CD14-positive monocyte (primary cell): ENCODE measurements around the gene CARS2. TPM values are rescaled to one million over a fixed set of nuclear protein-coding genes. Genes with fewer than 3 reads are reported as not detected.

Experiments used
- DNase-seq, 3 donors: peaks; one replicate each; pipeline ENCODE4 v3.0.0-alpha.2; 2011 to 2022
- H2AFZ ChIP-seq: 2 replicates; pipeline ENCODE4 v1.6.0; 2012; ENCODE audit warnings: mild to moderate bottlenecking, low read depth, low read length, inconsistent platforms; ENCODE audit not compliant: insufficient read depth, poor library complexity, severe bottlenecking
- H3K27ac ChIP-seq, 2 donors: 1 replicate in 1 of 2; 2 replicates in 1 of 2; pipeline ENCODE4 v1.5.1; 2012 to 2013; ENCODE audit warnings: low read length in 2 of 2, control low read depth in 1 of 2, inconsistent platforms in 1 of 2, low read depth in 1 of 2, mild to moderate bottlenecking in 1 of 2
- H3K27me3 ChIP-seq, 2 donors: one replicate each; pipeline versions ENCODE4 v1.6.0 to v1.6.1; 2011 to 2013; ENCODE audit warnings: low read length in 2 of 2; ENCODE audit not compliant: control insufficient read depth in 2 of 2, insufficient read depth in 2 of 2
- H3K36me3 ChIP-seq, 2 donors: replicated peaks in 1 of 2; 1 replicate in 1 of 2; 2 replicates in 1 of 2; pipeline versions ENCODE4 v1.5.1 to v1.6.1; 2012 to 2013; ENCODE audit warnings: low read length in 2 of 2, control low read depth in 1 of 2, inconsistent platforms in 1 of 2, mild to moderate bottlenecking in 1 of 2; ENCODE audit not compliant: insufficient read depth in 2 of 2, control insufficient read depth in 1 of 2
- H3K4me1 ChIP-seq, 2 donors: 1 replicate in 1 of 2; 2 replicates in 1 of 2; pipeline versions ENCODE4 v1.5.1 to v1.6.1; 2012 to 2013; ENCODE audit warnings: low read length in 2 of 2, control low read depth in 1 of 2, inconsistent platforms in 1 of 2, mild to moderate bottlenecking in 1 of 2, moderate library complexity in 1 of 2; ENCODE audit not compliant: insufficient read depth in 2 of 2, control insufficient read depth in 1 of 2
- H3K4me2 ChIP-seq: replicated peaks from 2 replicates; pipeline ENCODE3; 2012; ENCODE audit warnings: low read length, moderate library complexity, mild to moderate bottlenecking; ENCODE audit not compliant: poor library complexity, severe bottlenecking; ENCODE audit errors: extremely low read depth
- H3K4me3 ChIP-seq, 3 experiments: fragments of 200-600 bp in 1 of 3; sonication (generic) in 1 of 3; replicated peaks in 1 of 3; 1 replicate in 2 of 3; 2 replicates in 1 of 3; pipeline ENCODE4 v1.5.1; 2011 to 2013; ENCODE audit warnings: low read length in 3 of 3, mild to moderate bottlenecking in 3 of 3, control low read depth in 2 of 3, low read depth in 2 of 3, inconsistent platforms in 1 of 3, moderate library complexity in 1 of 3
- H3K79me2 ChIP-seq: 2 replicates; pipeline ENCODE4 v1.6.0; 2012; ENCODE audit warnings: mild to moderate bottlenecking, control low read depth, inconsistent platforms, low read length, moderate library complexity; ENCODE audit not compliant: insufficient read depth
- H3K9ac ChIP-seq: 2 replicates; pipeline ENCODE4 v1.6.0; 2017; ENCODE audit warnings: low read length, mild to moderate bottlenecking; ENCODE audit not compliant: insufficient read depth, poor library complexity, severe bottlenecking
- H3K9me3 ChIP-seq, 2 donors: replicated peaks in 1 of 2; 1 replicate in 1 of 2; 2 replicates in 1 of 2; pipeline versions ENCODE4 v1.5.1 to v1.6.1; 2012 to 2013; ENCODE audit warnings: low read length in 2 of 2, control low read depth in 1 of 2; ENCODE audit not compliant: control insufficient read depth in 1 of 2, insufficient read depth in 1 of 2
- H4K20me1 ChIP-seq: 2 replicates; pipeline ENCODE4 v1.6.0; 2012; ENCODE audit warnings: mild to moderate bottlenecking, low read length, control low read depth, moderate library complexity; ENCODE audit not compliant: insufficient read depth
- H3K27ac Mint-ChIP-seq, 7 donors: one replicate each; pipeline ENCODE4 v1.8.0; 2020; ENCODE audit warnings: mild to moderate bottlenecking in 7 of 7, mixed read lengths in 7 of 7, moderate library complexity in 6 of 7, inconsistent platforms in 2 of 7
- H3K27me3 Mint-ChIP-seq, 3 donors: one replicate each; pipeline ENCODE4 v1.8.0; 2021 to 2022; ENCODE audit warnings: low read depth in 3 of 3, mild to moderate bottlenecking in 3 of 3, mixed read lengths in 3 of 3, moderate library complexity in 3 of 3, inconsistent platforms in 1 of 3
- H3K36me3 Mint-ChIP-seq, 2 donors: one replicate each; pipeline ENCODE4 v1.8.0; 2020; ENCODE audit warnings: mixed read lengths in 2 of 2, inconsistent platforms in 1 of 2, mild to moderate bottlenecking in 1 of 2
- H3K4me1 Mint-ChIP-seq: one replicate; pipeline ENCODE4 v1.8.0; 2020; ENCODE audit warnings: mild to moderate bottlenecking, mixed read lengths
- H3K4me3 Mint-ChIP-seq, 2 donors: one replicate each; pipeline ENCODE4 v1.8.0; 2020; ENCODE audit warnings: mild to moderate bottlenecking in 2 of 2, mixed read lengths in 2 of 2, moderate library complexity in 1 of 2
- H3K9me3 Mint-ChIP-seq, 7 donors: one replicate each; pipeline ENCODE4 v1.8.0; 2020 to 2022; ENCODE audit warnings: mixed read lengths in 7 of 7, mild to moderate bottlenecking in 6 of 7, moderate library complexity in 6 of 7, inconsistent platforms in 2 of 7
- WGBS: methylation state at CpG from one replicate; pipeline ENCODE4 v1.1.5; 2013; ENCODE audit warnings: missing lambda C conversion rate; ENCODE audit not compliant: insufficient coverage; 5-methylcytosine and 5-hydroxymethylcytosine counted together
- intact Hi-C, 2 donors: fragments of 100-400 bp; cut with micrococcal nuclease; formaldehyde crosslinking; loops; one replicate each; pipeline versions ENCODE4 v1.15.0 to v1.15.1; 2023
- polyA plus RNA-seq, 3 donors: library from polyadenylated mRNA; depleted of rRNA in 1 of 3; unstranded in 2 of 3; stranded (reverse) in 1 of 3; fragments of 300-500 nt in 2 of 3; fragments of >200 nt in 1 of 3; fragmentation: Illumina TruSeq in 2 of 3; gene quantifications; 1 replicate in 2 of 3; 2 replicates in 1 of 3; pipeline ENCODE4 v1.2.3, GENCODE V29; 2012 to 2021
- TF ChIP-seq, protein P1 (sequence below): fragments of 200-600 bp; IDR thresholded peaks from one replicate; pipeline ENCODE4 v1.8.0; 2022; ENCODE audit warnings: antibody characterized with exemption, mild to moderate bottlenecking

The CARS2 gene
- polyA plus RNA-seq, 3 donors, result 130 to 305 (median 227) TPM

DNA sequence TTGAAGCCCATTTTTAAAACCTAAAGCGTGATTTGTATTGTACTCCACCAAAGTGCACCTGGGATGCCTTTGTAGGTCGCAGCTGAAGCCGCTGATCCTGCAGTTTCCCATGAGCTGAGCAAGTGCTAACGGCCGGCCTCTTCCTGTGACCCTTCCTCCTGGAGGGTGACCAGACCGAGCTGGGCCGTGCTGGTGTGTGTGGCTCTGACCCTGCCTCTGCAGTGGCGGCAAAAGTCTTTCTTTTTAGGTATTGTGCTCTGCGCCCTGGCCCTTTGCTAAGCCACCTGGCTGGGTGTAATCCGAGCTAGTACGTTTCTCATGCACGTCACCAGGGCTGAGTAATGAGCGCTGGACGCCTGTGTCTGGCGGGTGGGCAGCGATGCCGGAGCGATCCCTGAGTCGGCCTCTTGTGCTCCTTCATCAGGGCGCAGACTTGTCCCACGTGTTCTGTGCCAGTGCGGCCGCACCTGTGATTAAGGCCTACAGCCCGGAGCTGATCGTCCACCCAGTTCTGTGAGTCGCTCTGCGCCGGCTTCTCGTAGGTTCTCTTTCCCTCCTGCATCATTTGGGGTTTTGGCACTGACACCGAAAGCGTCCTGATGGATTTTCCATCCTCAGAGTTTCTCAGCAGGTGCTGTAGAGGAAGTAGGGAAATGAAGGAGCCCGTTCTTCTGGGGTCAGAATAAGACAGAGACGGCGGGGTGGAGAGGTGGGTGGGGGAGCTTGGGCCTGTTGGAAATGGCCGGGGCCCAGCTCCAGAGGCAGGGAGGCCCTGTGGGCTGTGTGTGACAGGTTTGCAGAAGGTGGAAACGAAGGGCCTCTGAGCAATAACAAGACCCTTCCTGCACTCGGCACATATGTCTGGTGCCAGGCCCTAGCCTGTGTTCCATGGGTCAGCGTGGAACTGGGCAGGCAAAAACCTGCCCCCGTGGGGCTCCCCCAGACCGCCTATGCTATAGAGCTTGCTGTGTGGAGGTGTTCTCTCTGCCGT is 80.9 kb downstream of the CARS2 start:
- no peaks in the 10 kb centered on the region for H3K4me1 Mint-ChIP-seq
- Histone ChIP-seq H3K79me2 (peaks cover 67% of the 10 kb centered on the region), H3K9me3 (no peaks in the 10 kb centered on the region), H3K4me2 (no peak overlapping the region), H3K27me3 (no peaks in the 10 kb centered on the region), H3K27ac (no peak overlapping the region), H3K4me3 (no peak overlapping the region), H3K9ac (no peak overlapping the region), H3K36me3 (peaks cover 51 to 66% of the 10 kb centered on the region in 2 donors), H3K4me1 (no peaks in the 10 kb centered on the region), H2AFZ (no peak overlapping the region), H4K20me1 (peaks cover 94% of the 10 kb centered on the region)
- intact Hi-C loops, result no loop called here
- DNase-seq, result no peak
- peaks cover 63 to 70% of the 10 kb centered on the region in 2 donors for H3K36me3 Mint-ChIP-seq
- TF ChIP-seq, protein P1, sequence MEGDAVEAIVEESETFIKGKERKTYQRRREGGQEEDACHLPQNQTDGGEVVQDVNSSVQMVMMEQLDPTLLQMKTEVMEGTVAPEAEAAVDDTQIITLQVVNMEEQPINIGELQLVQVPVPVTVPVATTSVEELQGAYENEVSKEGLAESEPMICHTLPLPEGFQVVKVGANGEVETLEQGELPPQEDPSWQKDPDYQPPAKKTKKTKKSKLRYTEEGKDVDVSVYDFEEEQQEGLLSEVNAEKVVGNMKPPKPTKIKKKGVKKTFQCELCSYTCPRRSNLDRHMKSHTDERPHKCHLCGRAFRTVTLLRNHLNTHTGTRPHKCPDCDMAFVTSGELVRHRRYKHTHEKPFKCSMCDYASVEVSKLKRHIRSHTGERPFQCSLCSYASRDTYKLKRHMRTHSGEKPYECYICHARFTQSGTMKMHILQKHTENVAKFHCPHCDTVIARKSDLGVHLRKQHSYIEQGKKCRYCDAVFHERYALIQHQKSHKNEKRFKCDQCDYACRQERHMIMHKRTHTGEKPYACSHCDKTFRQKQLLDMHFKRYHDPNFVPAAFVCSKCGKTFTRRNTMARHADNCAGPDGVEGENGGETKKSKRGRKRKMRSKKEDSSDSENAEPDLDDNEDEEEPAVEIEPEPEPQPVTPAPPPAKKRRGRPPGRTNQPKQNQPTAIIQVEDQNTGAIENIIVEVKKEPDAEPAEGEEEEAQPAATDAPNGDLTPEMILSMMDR, result no peak
- 95% methylated on average over 37 of the region's 41 CpGs for WGBS
- H3K4me3 Mint-ChIP-seq, result no peak overlapping the region
- peaks cover 0 to 1% (median 0%) of the 10 kb centered on the region in 3 donors for H3K27me3 Mint-ChIP-seq
- no peaks in the 10 kb centered on the region for H3K9me3 Mint-ChIP-seq
- H3K27ac Mint-ChIP-seq, result peak overlapping the region in 2 of 7 donors; percentile 8 to 24

- TF ChIP-seq, protein P1, result no peak
- H2AFZ ChIP-seq, result no peak overlapping the region
- H3K36me3 ChIP-seq, result peaks cover 28 to 33% of the 10 kb centered on the region in 2 donors
- Mint-ChIP-seq H3K27ac (no peak overlapping the region), H3K27me3 (peaks cover 0 to 3% (median 0%) of the 10 kb centered on the region in 3 donors), H3K9me3 (no peaks in the 10 kb centered on the region), H3K4me1 (peaks cover 18% of the 10 kb centered on the region), H3K36me3 (peaks cover 36 to 40% of the 10 kb centered on the region in 2 donors), H3K4me3 (no peak overlapping the region)
- peaks cover 88% of the 10 kb centered on the region for H4K20me1 ChIP-seq
- DNase-seq, result no peak
- H3K9ac ChIP-seq, result no peak overlapping the region
- no peak overlapping the region for H3K27ac ChIP-seq
- H3K4me1 ChIP-seq, result peaks cover 11% of the 10 kb centered on the region in 2 donors
- H3K79me2 ChIP-seq, result peaks cover 95% of the 10 kb centered on the region
- 100% methylated on average over 1 of the region's 2 CpGs for WGBS
- no peak overlapping the region for H3K4me2 ChIP-seq
- H3K27me3 ChIP-seq, result no peaks in the 10 kb centered on the region
- intact Hi-C loops, result no loop called here
- no peak overlapping the region for H3K4me3 ChIP-seq
- no peaks in the 10 kb centered on the region for H3K9me3 ChIP-seq
Measured at GRCh38 chr13:110620596-110620995, 85.3 kb downstream of the CARS2 start.
